AG04450 (cell line): ENCODE results near the gene ST3GAL3. TPM values are rescaled to one million over a fixed set of nuclear protein-coding genes. Genes with fewer than 3 reads are reported as not detected.
A peak's percentile ranks its signal among the peaks of the same experiment; 100 is the strongest.

ENCODE experiments used
- CTCF ChIA-PET: fragments of 300-600, 350-600 bp; formaldehyde crosslinking; extraction: SDS; loops from one replicate; lab custom pipeline; 2022; ENCODE audit warnings: antibody characterized with exemption, inconsistent platforms; lab: Charles Lee
- POLR2A ChIA-PET: fragments of 350-600 bp; formaldehyde crosslinking; extraction: SDS; loops from one replicate; lab custom pipeline; 2021; ENCODE audit warnings: antibody characterized with exemption, inconsistent platforms; lab: Yijun Ruan, JAX
- DNase-seq: peaks from one replicate; pipeline ENCODE4 v3.0.0-alpha.2; 2011; ENCODE audit warnings: low read depth, low spot score
- H3K27ac ChIP-seq: one replicate; pipeline ENCODE4 v1.5.1; 2012; ENCODE audit warnings: low read depth, low read length, control low read depth
- H3K27me3 ChIP-seq: one replicate; pipeline ENCODE4 v1.6.0; 2012; ENCODE audit warnings: low read length; ENCODE audit not compliant: control insufficient read depth, insufficient read depth
- H3K4me3 ChIP-seq: 2 replicates; pipeline ENCODE4 v1.5.1; 2011; ENCODE audit warnings: mild to moderate bottlenecking, low read depth, low read length, control low read depth
- H3K9me3 ChIP-seq: 2 replicates; pipeline ENCODE4 v1.5.1; 2012; ENCODE audit warnings: low read length; ENCODE audit not compliant: control insufficient read depth, insufficient read depth
- polyA plus RNA-seq: library from polyadenylated mRNA; depleted of rRNA; stranded (reverse); fragments of >200 nt; gene quantifications from 2 replicates; pipeline ENCODE4 v1.2.3, GENCODE V29; 2011
- TF ChIP-seq, protein P1 (sequence below): IDR thresholded peaks from 2 replicates; pipeline ENCODE4 v1.5.1; 2011; ENCODE audit warnings: low read depth, low read length, control low read depth, inconsistent platforms

The ST3GAL3 gene
- polyA plus RNA-seq, 1 experiment = 11.5 TPM

DNA sequence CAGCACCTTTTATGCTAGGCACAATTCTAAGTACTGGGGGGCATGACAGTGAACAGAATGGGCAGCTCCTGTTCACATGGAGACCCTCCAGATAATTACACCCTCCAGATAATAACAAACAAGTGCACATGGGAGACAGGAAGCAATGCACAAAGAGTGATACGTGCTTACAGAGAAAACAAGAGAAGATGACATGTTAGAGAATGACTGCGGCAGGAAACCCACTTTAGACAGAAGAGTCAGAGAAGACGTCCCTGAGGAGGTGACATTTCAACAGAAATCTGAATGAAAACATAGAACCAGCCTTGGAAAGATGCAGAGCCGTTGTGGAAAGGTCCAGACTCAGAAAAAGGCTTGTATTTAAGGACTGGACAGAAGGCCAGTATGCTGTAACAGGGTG is 171.5 kb downstream of the ST3GAL3 start:
- CTCF ChIA-PET = interaction anchor here (0.6 kb wide), 1 partner anchor 79 kb away, joined by 3 read pairs; no protein-coding TSS in a partner anchor
- no peak for DNase-seq
- TF ChIP-seq, protein P1, sequence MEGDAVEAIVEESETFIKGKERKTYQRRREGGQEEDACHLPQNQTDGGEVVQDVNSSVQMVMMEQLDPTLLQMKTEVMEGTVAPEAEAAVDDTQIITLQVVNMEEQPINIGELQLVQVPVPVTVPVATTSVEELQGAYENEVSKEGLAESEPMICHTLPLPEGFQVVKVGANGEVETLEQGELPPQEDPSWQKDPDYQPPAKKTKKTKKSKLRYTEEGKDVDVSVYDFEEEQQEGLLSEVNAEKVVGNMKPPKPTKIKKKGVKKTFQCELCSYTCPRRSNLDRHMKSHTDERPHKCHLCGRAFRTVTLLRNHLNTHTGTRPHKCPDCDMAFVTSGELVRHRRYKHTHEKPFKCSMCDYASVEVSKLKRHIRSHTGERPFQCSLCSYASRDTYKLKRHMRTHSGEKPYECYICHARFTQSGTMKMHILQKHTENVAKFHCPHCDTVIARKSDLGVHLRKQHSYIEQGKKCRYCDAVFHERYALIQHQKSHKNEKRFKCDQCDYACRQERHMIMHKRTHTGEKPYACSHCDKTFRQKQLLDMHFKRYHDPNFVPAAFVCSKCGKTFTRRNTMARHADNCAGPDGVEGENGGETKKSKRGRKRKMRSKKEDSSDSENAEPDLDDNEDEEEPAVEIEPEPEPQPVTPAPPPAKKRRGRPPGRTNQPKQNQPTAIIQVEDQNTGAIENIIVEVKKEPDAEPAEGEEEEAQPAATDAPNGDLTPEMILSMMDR = no peak
- Histone ChIP-seq H3K4me3 (no peak overlapping the region), H3K27me3 (no peaks in the 10 kb centered on the region), H3K27ac (no peak overlapping the region), H3K9me3 (no peaks in the 10 kb centered on the region)
- POLR2A ChIA-PET = no interaction called here

DNA sequence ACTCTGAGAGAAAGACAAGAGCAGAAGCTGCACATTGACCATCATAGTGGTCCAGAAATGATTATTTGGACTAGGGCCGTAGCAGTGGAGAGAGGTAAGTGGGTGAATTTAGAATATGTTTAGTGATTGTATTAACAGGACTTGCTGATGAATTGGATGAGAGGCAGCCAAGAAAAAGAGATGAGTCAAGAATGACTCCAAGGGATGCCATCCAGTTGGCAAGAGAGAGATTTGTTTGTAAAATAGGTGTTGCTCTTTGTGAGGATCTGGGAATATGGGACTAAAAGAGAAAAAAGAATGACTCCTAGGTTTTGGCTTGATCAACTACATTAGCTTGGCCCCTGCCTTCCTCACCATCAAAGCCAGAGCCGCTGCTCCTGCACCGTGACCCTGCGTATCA is 172.1 kb downstream of the ST3GAL3 start:
- ChIA-PET POLR2A (no interaction called here), CTCF (interaction anchor here (0.6 kb wide), 1 partner anchor 78 kb away, joined by 3 read pairs; no protein-coding TSS in a partner anchor)
- Histone ChIP-seq H3K27me3 (no peaks in the 10 kb centered on the region), H3K9me3 (no peaks in the 10 kb centered on the region), H3K27ac (no peak overlapping the region), H3K4me3 (no peak overlapping the region)
- TF ChIP-seq, protein P1 = no peak
- DNase-seq = no peak

DNA sequence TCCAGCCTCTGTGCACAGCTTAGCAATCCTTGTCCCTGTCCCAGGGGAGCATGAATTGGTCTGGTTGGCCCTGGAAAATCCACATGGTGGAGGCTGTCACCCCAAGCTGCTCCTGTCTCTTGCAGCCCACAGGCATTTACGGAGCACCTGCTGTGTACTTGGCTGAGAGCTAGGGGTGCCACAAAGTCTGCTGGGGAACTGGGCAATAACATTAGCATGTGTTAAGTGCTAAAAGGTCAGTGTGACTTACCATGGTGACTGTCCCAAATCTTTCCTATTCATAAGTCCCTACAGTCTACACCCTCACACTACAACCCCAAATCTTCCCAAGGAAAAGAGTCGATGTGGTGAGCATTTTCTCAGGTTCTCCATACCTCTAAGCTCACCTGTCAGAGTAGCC is 172.7 kb downstream of the ST3GAL3 start:
- TF ChIP-seq, protein P1 = no peak
- Histone ChIP-seq H3K9me3 (no peaks in the 10 kb centered on the region), H3K27ac (no peak overlapping the region), H3K4me3 (no peak overlapping the region), H3K27me3 (no peaks in the 10 kb centered on the region)
- no peak for DNase-seq
- ChIA-PET POLR2A (no interaction called here), CTCF (no interaction called here)

DNA sequence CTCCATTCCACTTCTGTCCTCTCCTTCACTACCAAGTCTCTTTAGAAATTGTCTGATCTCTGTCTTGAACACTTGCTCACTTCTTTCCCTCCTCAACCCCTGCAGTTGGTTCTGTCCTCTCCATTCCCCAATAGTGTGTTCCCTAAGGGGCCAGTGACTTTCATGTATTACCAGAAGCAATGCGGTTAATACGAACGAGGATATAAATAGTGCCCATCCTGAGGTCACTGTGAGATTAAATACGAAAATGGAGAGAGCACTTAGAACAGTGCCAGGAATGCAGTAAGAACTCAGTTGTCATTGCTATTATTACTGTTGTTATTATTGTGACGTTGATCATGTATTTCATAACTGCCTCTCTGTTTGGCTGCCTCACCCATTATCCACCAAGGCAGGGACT is 173.3 kb downstream of the ST3GAL3 start:
- CTCF ChIA-PET = interaction anchor here (1.0 kb wide), 1 partner anchor 55 kb away, joined by 3 read pairs; no protein-coding TSS in a partner anchor
- no peak overlapping the region for H3K4me3 ChIP-seq
- H3K27me3 ChIP-seq = no peaks in the 10 kb centered on the region
- TF ChIP-seq, protein P1 = no peak
- POLR2A ChIA-PET = no interaction called here
- no peaks in the 10 kb centered on the region for H3K9me3 ChIP-seq
- H3K27ac ChIP-seq = no peak overlapping the region
- no peak for DNase-seq

DNA sequence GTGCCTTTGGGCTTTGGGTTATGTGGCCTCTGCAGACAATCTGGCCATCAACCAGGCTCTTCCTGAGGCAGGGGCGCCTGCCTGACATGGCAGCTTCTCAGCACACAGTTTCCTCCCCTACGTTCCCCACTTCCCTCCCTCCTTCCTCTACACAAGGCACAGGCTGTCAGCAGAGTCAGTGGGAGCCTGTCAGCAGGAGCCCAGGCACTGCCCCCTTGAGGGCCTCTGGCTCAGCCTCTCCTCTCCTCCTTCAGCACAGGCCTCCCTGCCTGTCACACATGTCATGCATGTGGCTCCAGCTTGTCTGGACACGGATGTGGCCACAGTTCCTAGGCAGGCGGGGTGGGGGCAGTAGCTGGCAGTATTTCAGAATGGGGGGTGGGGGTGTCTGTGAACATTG is 174.1 kb downstream of the ST3GAL3 start:
- Histone ChIP-seq H3K27me3 (no peaks in the 10 kb centered on the region), H3K27ac (no peak overlapping the region), H3K9me3 (no peaks in the 10 kb centered on the region), H3K4me3 (no peak overlapping the region)
- TF ChIP-seq, protein P1 = 0 out of 2 replicates have a peak, but pooled peaks have one; percentile 6
- no peak for DNase-seq
- ChIA-PET POLR2A (no interaction called here), CTCF (interaction anchor here (1.0 kb wide), 1 partner anchor 54 kb away, joined by 3 read pairs; no protein-coding TSS in a partner anchor)
